ENCODE data around the gene CLCN2. TPM values are rescaled to one million over a fixed set of nuclear protein-coding genes. Genes with fewer than 3 reads are reported as not detected.

CLCN2 gene
- total RNA-seq, 1 donor from 2014 or later, result 9.7 TPM

DNA sequence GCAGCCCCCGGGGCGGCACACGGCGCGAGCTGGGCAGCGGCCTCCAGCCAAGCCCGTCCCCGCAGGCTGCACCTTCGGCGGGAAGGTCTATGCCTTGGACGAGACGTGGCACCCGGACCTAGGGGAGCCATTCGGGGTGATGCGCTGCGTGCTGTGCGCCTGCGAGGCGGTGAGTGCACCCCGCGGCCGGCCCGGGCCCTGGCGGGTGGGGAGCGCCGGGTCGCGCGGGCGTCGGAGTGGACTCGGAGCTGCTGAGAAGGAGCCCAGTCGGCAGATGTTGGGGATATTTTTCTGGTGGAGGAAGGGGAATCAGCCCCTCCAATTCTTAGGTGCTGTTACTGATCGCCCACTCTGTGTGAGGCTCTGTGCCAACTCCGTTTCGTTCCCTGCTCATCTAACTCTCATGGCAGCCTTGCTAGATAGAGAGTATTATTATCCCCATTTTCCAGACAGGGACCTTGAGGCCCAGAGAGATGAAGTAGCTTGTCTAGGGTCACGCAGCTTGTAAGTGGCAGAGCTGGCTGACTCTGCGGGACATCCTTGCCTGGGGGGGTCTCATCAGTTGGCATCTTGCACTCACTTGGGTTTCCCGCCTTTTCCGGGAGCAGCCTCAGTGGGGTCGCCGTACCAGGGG is 19.3 kb upstream of the CLCN2 start:
- Mint-ChIP-seq H3K9me3 (ENCODE audit: unreplicated experiment) (no peaks in the 10 kb centered on the region), H3K4me1 (ENCODE audit: unreplicated experiment) (peaks cover 13% of the 10 kb centered on the region), H3K27me3 (ENCODE audit: unreplicated experiment) (peaks cover 53% of the 10 kb centered on the region), H3K4me3 (ENCODE audit: unreplicated experiment) (peak overlapping the region; percentile 53), H3K36me3 (ENCODE audit: unreplicated experiment) (no peaks in the 10 kb centered on the region), H3K27ac (ENCODE audit: unreplicated experiment) (no peak overlapping the region)
- DNase-seq (ENCODE audit: extremely low spot score, unreplicated experiment), result no peak
- TF ChIP-seq, protein P1, sequence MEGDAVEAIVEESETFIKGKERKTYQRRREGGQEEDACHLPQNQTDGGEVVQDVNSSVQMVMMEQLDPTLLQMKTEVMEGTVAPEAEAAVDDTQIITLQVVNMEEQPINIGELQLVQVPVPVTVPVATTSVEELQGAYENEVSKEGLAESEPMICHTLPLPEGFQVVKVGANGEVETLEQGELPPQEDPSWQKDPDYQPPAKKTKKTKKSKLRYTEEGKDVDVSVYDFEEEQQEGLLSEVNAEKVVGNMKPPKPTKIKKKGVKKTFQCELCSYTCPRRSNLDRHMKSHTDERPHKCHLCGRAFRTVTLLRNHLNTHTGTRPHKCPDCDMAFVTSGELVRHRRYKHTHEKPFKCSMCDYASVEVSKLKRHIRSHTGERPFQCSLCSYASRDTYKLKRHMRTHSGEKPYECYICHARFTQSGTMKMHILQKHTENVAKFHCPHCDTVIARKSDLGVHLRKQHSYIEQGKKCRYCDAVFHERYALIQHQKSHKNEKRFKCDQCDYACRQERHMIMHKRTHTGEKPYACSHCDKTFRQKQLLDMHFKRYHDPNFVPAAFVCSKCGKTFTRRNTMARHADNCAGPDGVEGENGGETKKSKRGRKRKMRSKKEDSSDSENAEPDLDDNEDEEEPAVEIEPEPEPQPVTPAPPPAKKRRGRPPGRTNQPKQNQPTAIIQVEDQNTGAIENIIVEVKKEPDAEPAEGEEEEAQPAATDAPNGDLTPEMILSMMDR (IDR thresholded peaks at IDR 0.05), result no peak

DNA sequence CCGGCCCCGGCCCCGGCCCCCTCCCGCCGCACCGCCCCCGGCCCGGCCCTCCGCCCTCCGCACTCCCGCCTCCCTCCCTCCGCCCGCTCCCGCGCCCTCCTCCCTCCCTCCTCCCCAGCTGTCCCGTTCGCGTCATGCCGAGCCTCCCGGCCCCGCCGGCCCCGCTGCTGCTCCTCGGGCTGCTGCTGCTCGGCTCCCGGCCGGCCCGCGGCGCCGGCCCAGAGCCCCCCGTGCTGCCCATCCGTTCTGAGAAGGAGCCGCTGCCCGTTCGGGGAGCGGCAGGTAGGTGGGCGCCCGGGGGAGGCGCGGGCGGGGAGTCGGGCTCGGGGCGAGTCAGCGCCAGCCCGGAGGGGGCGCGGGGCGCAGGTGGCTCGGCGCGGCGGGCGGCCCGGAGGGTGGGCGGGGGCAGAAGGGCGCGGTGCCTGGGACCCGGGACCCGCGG is 18.8 kb upstream of the CLCN2 start:
- no peaks in the 10 kb centered on the region for H3K36me3 Mint-ChIP-seq (ENCODE audit: unreplicated experiment)
- no peak overlapping the region for H3K4me3 Mint-ChIP-seq (ENCODE audit: unreplicated experiment)
- no peaks in the 10 kb centered on the region for H3K9me3 Mint-ChIP-seq (ENCODE audit: unreplicated experiment)
- TF ChIP-seq, protein P1 (IDR thresholded peaks at IDR 0.05), result no peak
- H3K4me1 Mint-ChIP-seq (ENCODE audit: unreplicated experiment), result peaks cover 13% of the 10 kb centered on the region
- no peak for DNase-seq (ENCODE audit: extremely low spot score, unreplicated experiment)
- no peak overlapping the region for H3K27ac Mint-ChIP-seq (ENCODE audit: unreplicated experiment)
- H3K27me3 Mint-ChIP-seq (ENCODE audit: unreplicated experiment), result peaks cover 59% of the 10 kb centered on the region

DNA sequence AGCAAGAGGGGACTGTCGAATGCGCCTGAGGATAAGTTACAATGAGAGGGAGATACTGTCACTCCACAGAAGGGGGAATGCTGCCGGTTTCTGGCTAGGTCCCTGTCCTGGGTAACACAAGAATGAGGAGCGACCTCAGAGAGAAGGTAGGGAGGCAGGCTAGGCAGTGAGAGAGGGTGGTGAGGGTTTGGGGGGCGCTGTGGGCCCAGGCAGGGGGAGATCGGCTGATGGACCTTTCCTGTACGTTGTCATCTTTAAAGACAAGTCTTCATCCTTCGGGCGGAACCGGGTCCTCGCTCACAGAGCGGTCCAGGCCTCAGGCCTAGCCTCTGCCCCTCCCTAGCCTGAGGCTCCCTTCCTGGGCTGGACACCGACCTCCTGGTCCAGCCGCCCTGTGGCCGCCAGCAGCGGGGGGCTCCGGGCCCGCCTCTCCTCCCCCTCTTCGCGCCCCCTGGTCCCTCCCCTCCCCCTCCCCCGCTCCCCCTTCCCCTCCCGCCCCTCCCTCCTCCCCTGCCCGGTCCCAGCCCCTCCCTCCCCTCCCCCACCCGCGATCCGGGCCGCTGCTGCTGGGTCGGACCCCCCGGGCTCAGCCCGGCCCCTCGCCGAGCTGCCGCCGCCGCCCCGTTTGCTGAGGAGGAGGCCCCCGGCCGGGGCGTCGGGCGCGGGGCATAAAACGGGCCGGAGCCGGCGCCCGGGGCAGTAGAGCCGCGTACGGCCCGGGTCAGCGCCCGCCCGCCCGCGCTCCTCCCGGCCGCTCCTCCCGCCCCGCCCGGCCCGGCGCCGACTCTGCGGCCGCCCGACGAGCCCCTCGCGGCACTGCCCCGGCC is 18.2 kb upstream of the CLCN2 start, which contains the start of gene CHRD:
TSS of gene CHRD (plus strand) at position 697 of the 827 bp plus-strand sequence. CDS start 265 bp downstream, outside the sequence.
- H3K4me3 Mint-ChIP-seq (ENCODE audit: unreplicated experiment), result peak within 1 kb of the TSS; percentile 62
- H3K9me3 Mint-ChIP-seq (ENCODE audit: unreplicated experiment), result no peaks in the 10 kb centered on the region
- TF ChIP-seq, protein P1 (IDR thresholded peaks at IDR 0.05), result no peak
- H3K27ac Mint-ChIP-seq (ENCODE audit: unreplicated experiment), result no peak within 1 kb of the TSS
- H3K4me1 Mint-ChIP-seq (ENCODE audit: unreplicated experiment), result peaks cover 13% of the 10 kb centered on the region
- DNase-seq (ENCODE audit: extremely low spot score, unreplicated experiment), result no peak
- no peaks in the 10 kb centered on the region for H3K36me3 Mint-ChIP-seq (ENCODE audit: unreplicated experiment)
- H3K27me3 Mint-ChIP-seq (ENCODE audit: unreplicated experiment), result peaks cover 60% of the 10 kb centered on the region

DNA sequence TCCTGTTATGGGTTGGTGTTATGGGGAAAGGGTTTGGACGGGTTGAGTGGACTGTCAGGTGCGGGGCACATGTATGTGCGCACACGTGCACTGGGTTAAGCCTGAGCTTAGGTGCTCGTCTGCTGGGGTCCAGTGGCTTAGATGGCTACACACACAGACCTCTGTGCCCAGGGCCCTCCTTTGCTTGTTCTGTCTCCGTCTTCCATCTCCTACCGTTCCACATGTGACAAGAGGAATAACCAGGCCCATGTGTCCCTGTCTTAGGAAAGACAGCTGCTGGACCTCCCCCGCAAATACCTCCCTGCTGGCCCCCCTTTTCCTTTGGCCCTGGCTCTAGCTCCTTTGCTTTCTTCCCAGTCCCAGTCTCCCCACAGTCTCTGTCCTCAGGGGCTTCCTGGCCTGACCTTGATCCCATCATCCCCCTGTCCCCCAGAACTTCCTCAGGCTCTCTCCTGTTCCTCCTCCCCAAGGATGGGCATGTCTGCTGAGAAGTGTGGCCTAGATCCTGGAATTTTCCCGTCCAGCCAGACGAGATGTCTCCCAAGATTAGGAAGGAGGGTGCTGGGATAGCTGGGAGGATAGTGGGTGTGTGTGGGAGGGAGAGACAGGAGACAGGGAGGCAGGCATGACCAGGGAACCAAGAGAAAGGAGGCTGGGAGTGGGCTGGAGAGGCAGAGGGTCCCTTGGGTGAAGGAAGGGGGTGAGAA is 17.4 kb upstream of the CLCN2 start:
- DNase-seq (ENCODE audit: extremely low spot score, unreplicated experiment), result no peak
- no peaks in the 10 kb centered on the region for H3K36me3 Mint-ChIP-seq (ENCODE audit: unreplicated experiment)
- peak overlapping the region; percentile 62 for H3K4me3 Mint-ChIP-seq (ENCODE audit: unreplicated experiment)
- no peaks in the 10 kb centered on the region for H3K9me3 Mint-ChIP-seq (ENCODE audit: unreplicated experiment)
- H3K27me3 Mint-ChIP-seq (ENCODE audit: unreplicated experiment), result peaks cover 63% of the 10 kb centered on the region
- no peak overlapping the region for H3K27ac Mint-ChIP-seq (ENCODE audit: unreplicated experiment)
- TF ChIP-seq, protein P1 (IDR thresholded peaks at IDR 0.05), result no peak
- H3K4me1 Mint-ChIP-seq (ENCODE audit: unreplicated experiment), result peaks cover 14% of the 10 kb centered on the region

Measured in osteocyte (in vitro differentiated cells).